Right lobe of liver (tissue), 4 donors: ENCODE data around the gene RING1.

ENCODE experiments used
- POLR2A ChIP-seq: fragments of 450-650 bp; IDR thresholded peaks from one replicate; pipeline ENCODE4 v1.6.1; 2017; ENCODE audit warnings: antibody characterized with exemption, mild to moderate bottlenecking
- TF ChIP-seq, protein P1 (sequence below), 4 donors: fragments of 200-600 bp in 3 of 4; fragments of 450-650 bp in 1 of 4; IDR thresholded peaks; one replicate each; pipeline versions ENCODE4 v1.5.1 to v1.8.0; 2016 to 2022; ENCODE audit warnings: antibody characterized with exemption in 4 of 4, mild to moderate bottlenecking in 2 of 4
- donor health status: DM: no; HTN: no; CAD: no.
- donor health status: DM: no; HTN: no; CAD: no.
- donor health status: DM: no; HTN: yes; CAD: no.

DNA sequence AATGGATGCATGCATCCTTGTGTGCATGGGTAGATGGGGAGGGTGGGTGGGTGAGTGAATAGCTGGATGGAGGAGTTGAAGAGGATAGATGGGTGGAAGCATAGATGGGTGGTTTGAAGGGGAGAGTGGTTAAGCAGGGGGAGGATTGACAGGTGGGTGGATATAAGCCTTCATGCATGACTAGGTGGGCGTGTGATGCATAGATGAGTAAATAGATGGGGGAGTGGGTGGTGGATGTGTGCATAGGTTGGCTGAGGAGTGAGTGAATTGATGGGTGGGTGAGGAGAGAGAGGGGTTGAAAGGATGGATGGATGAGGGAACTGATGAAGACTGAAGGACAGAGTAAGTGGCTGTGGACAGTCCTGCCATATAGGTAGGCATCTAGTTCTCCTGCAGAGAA, 20.5 kb upstream of the RING1 start:
- TF ChIP-seq, protein P1, sequence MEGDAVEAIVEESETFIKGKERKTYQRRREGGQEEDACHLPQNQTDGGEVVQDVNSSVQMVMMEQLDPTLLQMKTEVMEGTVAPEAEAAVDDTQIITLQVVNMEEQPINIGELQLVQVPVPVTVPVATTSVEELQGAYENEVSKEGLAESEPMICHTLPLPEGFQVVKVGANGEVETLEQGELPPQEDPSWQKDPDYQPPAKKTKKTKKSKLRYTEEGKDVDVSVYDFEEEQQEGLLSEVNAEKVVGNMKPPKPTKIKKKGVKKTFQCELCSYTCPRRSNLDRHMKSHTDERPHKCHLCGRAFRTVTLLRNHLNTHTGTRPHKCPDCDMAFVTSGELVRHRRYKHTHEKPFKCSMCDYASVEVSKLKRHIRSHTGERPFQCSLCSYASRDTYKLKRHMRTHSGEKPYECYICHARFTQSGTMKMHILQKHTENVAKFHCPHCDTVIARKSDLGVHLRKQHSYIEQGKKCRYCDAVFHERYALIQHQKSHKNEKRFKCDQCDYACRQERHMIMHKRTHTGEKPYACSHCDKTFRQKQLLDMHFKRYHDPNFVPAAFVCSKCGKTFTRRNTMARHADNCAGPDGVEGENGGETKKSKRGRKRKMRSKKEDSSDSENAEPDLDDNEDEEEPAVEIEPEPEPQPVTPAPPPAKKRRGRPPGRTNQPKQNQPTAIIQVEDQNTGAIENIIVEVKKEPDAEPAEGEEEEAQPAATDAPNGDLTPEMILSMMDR (IDR thresholded peaks at IDR 0.05), result no peak
- no peak for TF ChIP-seq POLR2A
